Breast epithelium (tissue), 3 donors: ENCODE measurements around the gene PTPN7.

Experiments used
- POLR2A ChIP-seq: fragments of 450-650 bp; IDR thresholded peaks from one replicate; pipeline ENCODE4 v1.6.1; 2016; ENCODE audit warnings: antibody characterized with exemption, mild to moderate bottlenecking, moderate library complexity
- POLR2AphosphoS5 ChIP-seq, 3 donors: sonication (generic); formaldehyde crosslinking; IDR thresholded peaks; one replicate each; pipeline ENCODE4 v1.6.1; 2017; ENCODE audit warnings: antibody characterized with exemption in 3 of 3

DNA sequence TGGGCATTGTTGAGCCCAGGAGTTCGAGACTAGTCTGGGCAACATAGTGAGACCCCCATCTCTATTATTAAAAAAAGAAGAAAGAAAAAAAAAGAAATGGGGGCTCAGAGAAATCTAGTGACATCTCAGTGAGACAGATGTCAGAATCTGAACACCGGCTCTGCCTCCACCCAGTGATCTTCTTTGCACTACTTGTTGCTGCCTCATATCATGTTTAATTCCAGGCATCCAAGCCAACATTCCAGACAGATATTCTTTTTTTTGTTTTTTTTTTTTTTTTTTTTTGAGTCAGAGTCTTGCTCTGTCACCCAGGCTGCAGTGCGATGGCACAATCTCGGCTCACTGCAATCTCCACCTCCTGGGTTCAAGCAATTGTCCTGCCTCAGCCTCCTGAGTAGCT lies 10.8 kb downstream of the PTPN7 start:
- TF ChIP-seq POLR2AphosphoS5 (IDR thresholded peaks at IDR 0.05) (no peak), POLR2A (no peak)
